Right cardiac atrium (tissue), 5 donors: ENCODE data around the gene XRCC1. TPM values are rescaled to one million over a fixed set of nuclear protein-coding genes. Genes with fewer than 3 reads are reported as not detected.
A peak's percentile ranks its signal among the peaks of the same experiment; 100 is the strongest.

Experiments
- ATAC-seq, 2 donors: fragments of 200-7000 bp; cut with Tn5 transposase; one replicate each; pipeline versions ENCODE4 v1.8.0 to v1.9.1; 2020; ENCODE audit warnings: moderate library complexity in 2 of 2, mild to moderate bottlenecking in 1 of 2
- DNase-seq, 3 donors: peaks; one replicate each; pipeline ENCODE4 v3.0.0-alpha.2; 2020
- H3K27ac ChIP-seq: one replicate; pipeline ENCODE4 v1.5.1; 2013; ENCODE audit warnings: mild to moderate bottlenecking, low read length, control low read depth, moderate library complexity
- H3K27me3 ChIP-seq: one replicate; pipeline ENCODE4 v1.6.1; 2013; ENCODE audit not compliant: control insufficient read depth, insufficient read depth
- H3K4me1 ChIP-seq: one replicate; pipeline ENCODE4 v1.6.1; 2013; ENCODE audit warnings: low read length; ENCODE audit not compliant: control insufficient read depth, insufficient read depth
- H3K4me3 ChIP-seq: one replicate; pipeline ENCODE4 v1.5.1; 2013; ENCODE audit warnings: low read length, control low read depth
- H3K9me3 ChIP-seq: one replicate; pipeline ENCODE4 v1.6.1; 2013; ENCODE audit warnings: low read length; ENCODE audit not compliant: control insufficient read depth
- WGBS: extraction: QIAGEN DNeasy Blood & Tissue Kit; methylation state at CpG from one replicate; pipeline ENCODE4 v1.1.7; 2013; 5-methylcytosine and 5-hydroxymethylcytosine counted together
- intact Hi-C, 4 donors: fragments of 100-400 bp; cut with DNase I; formaldehyde crosslinking; loops; one replicate each; pipeline versions ENCODE4 v1.11.0 to v1.14.0; 2022 to 2023
- polyA plus RNA-seq: library from polyadenylated mRNA; stranded (reverse); fragments of 200-250 nt; gene quantifications from one replicate; pipeline ENCODE4 v1.2.3, GENCODE V29; 2013
- total RNA-seq, 4 donors: library from RNA; stranded (reverse); fragmentation: NEBNext Ultra II Directional; extraction: Animal tissue kit (Norgen Biotek cat#: 25700); gene quantifications; one replicate each; pipeline ENCODE4 v1.2.1, GENCODE V29; 2021
- donor health status: healthy with polysubstance abuse.
- donor health status: DM: no; HTN: yes; CAD: no.
- donor health status: DM: no; HTN: no; CAD: no.
- donor health status: DM: no; HTN: yes; CAD: no; lungs with severe emphysema.
- donor health status: DM: yes; HTN: yes; CAD: no.

The XRCC1 gene
- total and polyA plus RNA-seq, 5 donors: 11.2 to 17.1 (median 14.7) TPM

- ATAC-seq: no peak
- WGBS: 94% methylated on average over 5 of the region's 5 CpGs
Measured at GRCh38 chr19:43511324-43511723, 64.0 kb downstream of the XRCC1 start.

DNA sequence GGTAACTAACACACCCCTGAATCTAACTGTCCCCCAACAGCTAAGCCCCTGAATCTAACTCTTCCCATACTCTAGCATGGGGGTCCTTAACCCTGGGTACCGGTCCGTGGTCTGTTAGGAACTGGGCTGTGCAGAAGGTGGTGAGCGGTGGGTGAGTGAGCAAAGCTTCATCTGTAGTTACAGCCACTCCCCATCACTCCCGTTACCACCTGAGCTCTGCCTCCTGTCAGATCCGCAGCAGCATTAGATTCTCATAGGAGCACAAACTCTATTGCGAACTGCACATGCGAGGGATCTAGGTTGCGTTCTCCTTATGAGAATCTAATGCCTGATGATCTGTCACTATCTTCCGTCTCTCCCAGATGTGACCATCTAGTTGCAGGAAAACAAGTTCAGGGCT is 64.6 kb downstream of the XRCC1 start:
- intact Hi-C loops: no loop called here

More at GRCh38 chr19:43511324-43511723, 64.0 kb downstream of the XRCC1 start:
- no peaks in the 10 kb centered on the region for H3K9me3 ChIP-seq
- DNase-seq: peak in 1 of 3 donors; percentile 7
- no peaks in the 10 kb centered on the region for H3K27me3 ChIP-seq
- H3K27ac ChIP-seq: no peak overlapping the region
- no peaks in the 10 kb centered on the region for H3K4me1 ChIP-seq
- intact Hi-C loops: no loop called here
- H3K4me3 ChIP-seq: no peak overlapping the region

GRCh38 chr19:43507880-43508279 is 67.4 kb downstream of the XRCC1 start:
- no peaks in the 10 kb centered on the region for H3K27me3 ChIP-seq
- no peaks in the 10 kb centered on the region for H3K9me3 ChIP-seq
- H3K4me1 ChIP-seq: peaks cover 3% of the 10 kb centered on the region
- no peak overlapping the region for H3K4me3 ChIP-seq
- no peak for ATAC-seq
- no peak for DNase-seq
- H3K27ac ChIP-seq: no peak overlapping the region
- 77% methylated on average over 2 of the region's 2 CpGs for WGBS
- intact Hi-C loops: no loop called here

More for the DNA sequence above, 64.6 kb downstream of the XRCC1 start:
- Histone ChIP-seq H3K4me3 (no peak overlapping the region), H3K9me3 (no peaks in the 10 kb centered on the region), H3K27me3 (no peaks in the 10 kb centered on the region), H3K4me1 (no peaks in the 10 kb centered on the region), H3K27ac (no peak overlapping the region)
- ATAC-seq (no peak), DNase-seq (no peak)
- 98% methylated on average over 9 of the region's 9 CpGs for WGBS

GRCh38 chr19:43506629-43507028 is 68.7 kb downstream of the XRCC1 start:
- no peak for DNase-seq
- Histone ChIP-seq H3K4me1 (peaks cover 3% of the 10 kb centered on the region), H3K9me3 (no peaks in the 10 kb centered on the region), H3K4me3 (no peak overlapping the region), H3K27me3 (no peaks in the 10 kb centered on the region), H3K27ac (no peak overlapping the region)
- whole genome bisulfite sequencing: 90% methylated on average over 5 of the region's 5 CpGs
- intact Hi-C loops: no loop called here
- no peak for ATAC-seq

GRCh38 chr19:43505941-43506340 is 69.4 kb downstream of the XRCC1 start:
- 93% methylated on average over 5 of the region's 5 CpGs for WGBS
- no peaks in the 10 kb centered on the region for H3K9me3 ChIP-seq
- DNase-seq (no peak), ATAC-seq (no peak)
- intact Hi-C loops: no loop called here
- H3K4me3 ChIP-seq: no peak overlapping the region
- no peak overlapping the region for H3K27ac ChIP-seq
- H3K4me1 ChIP-seq: peaks cover 3% of the 10 kb centered on the region
- H3K27me3 ChIP-seq: no peaks in the 10 kb centered on the region

GRCh38 chr19:43505186-43505456 is 70.2 kb downstream of the XRCC1 start:
- ATAC-seq: no peak
- Histone ChIP-seq H3K27me3 (no peaks in the 10 kb centered on the region), H3K27ac (no peak overlapping the region), H3K4me1 (peaks cover 3% of the 10 kb centered on the region), H3K9me3 (no peaks in the 10 kb centered on the region), H3K4me3 (no peak overlapping the region)
- intact Hi-C loops: no loop called here
- no peak for DNase-seq
- WGBS: 88% methylated on average over 3 of the region's 3 CpGs

GRCh38 chr19:43504426-43505185 is 70.7 kb downstream of the XRCC1 start, which contains the start of gene PHLDB3:
Gene PHLDB3, minus strand, starts transcription at chr19:43504746. Its CDS starts 628 bp downstream, at chr19:43504118.
- DNase-seq (peak; percentile 33 to 79 (median 68)), ATAC-seq (peak; percentile 49 to 56)
- Histone ChIP-seq H3K9me3 (no peaks in the 10 kb centered on the region), H3K4me1 (peaks cover 3% of the 10 kb centered on the region), H3K27me3 (no peaks in the 10 kb centered on the region), H3K4me3 (peak within 1 kb of the TSS; percentile 63), H3K27ac (peak within 1 kb of the TSS; percentile 91)
- intact Hi-C loops: loop anchor here in 2 of 4 donors (5.0 kb wide), 1 partner anchor 42 kb away; no protein-coding TSS in a partner anchor
- WGBS: 1% methylated on average over 42 of the region's 42 CpGs

DNA sequence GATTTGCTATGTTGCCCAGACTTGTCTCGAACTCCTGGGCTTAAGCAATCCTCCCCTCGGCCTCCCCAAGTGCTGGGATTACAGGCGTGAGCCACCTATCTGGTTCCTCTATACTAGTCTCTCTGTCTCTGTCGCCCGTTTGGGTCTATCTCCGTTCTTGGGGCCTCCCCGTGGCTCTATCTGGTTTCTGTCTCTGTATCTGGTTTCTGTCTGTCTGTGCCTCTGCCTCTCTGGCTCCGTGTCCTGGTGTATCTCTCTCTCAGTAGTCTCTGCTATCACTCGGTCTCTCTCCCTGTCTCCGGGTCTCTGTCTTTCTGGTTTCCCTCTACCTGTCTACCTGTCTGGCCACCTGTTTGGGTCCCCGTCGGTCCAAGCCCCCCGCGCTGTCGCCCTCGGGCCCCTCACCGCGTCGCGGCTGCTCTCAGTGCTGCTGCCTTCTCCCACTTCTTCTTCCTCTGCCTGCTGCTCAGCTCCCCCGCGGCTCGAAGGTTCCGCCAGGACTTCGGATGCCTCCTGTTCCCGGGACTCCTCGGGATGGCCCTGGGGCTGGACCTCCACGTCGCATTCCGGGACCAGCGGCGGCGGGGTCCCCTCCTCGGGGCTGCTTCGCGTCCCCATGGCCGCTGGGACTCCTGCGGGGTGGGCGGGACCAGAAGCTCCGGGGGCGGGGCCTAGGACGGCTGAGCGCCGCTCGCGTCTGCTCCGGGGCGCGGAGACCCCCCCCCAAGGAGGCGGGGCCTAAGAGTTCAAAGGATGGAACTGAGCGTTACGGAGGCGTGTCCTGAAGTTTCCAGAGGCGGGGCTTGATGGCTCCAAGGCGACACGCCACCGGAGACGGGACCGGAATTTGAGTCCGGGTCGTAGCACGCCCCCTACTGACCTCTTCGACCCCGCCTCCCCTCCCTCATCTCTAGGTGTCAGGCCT is 71.6 kb downstream of the XRCC1 start:
- WGBS: under 1% methylated on average over 64 of the region's 64 CpGs
- Histone ChIP-seq H3K4me3 (peak overlapping the region; percentile 63), H3K9me3 (no peaks in the 10 kb centered on the region), H3K4me1 (peaks cover 3% of the 10 kb centered on the region), H3K27me3 (no peaks in the 10 kb centered on the region), H3K27ac (peak overlapping the region; percentile 91)
- ATAC-seq (peak; percentile 99), DNase-seq (peak; percentile 99 to 100 (median 99))
- intact Hi-C loops: loop anchor here in 2 of 4 donors (5.0 kb wide), 1 partner anchor 41 kb away; no protein-coding TSS in a partner anchor

DNA sequence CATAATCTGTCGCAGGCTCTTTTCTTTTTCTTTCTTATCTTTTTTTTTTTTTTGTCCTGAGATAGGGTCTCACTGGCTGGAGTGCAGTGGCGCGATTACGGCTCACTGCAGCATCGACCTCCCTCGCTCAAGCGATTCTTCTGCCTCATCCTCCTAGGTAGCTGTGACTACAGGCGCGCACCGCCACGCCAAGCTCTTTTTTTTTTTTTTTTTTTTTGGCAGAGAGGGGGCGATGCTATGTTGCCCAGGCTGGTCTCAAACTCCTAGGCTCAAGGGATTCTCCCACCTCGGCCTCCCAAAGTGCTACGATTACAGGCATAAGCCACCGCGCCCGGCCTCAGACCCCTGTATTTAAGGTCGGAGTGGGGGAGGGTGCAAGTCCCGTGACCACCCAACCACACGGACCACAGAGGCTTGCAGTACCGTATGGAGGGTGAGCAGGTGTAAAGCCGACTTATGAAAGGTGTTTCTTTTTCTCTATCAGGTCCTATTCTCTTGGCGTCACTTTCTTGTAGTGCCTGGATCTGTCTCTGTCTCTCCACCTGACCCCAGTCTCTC is 72.8 kb downstream of the XRCC1 start:
- WGBS: 71% methylated on average over 23 of the region's 23 CpGs
- Histone ChIP-seq H3K9me3 (no peaks in the 10 kb centered on the region), H3K4me1 (peaks cover 3% of the 10 kb centered on the region), H3K27me3 (no peaks in the 10 kb centered on the region), H3K4me3 (no peak overlapping the region), H3K27ac (no peak overlapping the region)
- ATAC-seq (no peak), DNase-seq (no peak)
- intact Hi-C loops: loop anchor here in 2 of 4 donors (5.0 kb wide), 1 partner anchor 40 kb away; no protein-coding TSS in a partner anchor

DNA sequence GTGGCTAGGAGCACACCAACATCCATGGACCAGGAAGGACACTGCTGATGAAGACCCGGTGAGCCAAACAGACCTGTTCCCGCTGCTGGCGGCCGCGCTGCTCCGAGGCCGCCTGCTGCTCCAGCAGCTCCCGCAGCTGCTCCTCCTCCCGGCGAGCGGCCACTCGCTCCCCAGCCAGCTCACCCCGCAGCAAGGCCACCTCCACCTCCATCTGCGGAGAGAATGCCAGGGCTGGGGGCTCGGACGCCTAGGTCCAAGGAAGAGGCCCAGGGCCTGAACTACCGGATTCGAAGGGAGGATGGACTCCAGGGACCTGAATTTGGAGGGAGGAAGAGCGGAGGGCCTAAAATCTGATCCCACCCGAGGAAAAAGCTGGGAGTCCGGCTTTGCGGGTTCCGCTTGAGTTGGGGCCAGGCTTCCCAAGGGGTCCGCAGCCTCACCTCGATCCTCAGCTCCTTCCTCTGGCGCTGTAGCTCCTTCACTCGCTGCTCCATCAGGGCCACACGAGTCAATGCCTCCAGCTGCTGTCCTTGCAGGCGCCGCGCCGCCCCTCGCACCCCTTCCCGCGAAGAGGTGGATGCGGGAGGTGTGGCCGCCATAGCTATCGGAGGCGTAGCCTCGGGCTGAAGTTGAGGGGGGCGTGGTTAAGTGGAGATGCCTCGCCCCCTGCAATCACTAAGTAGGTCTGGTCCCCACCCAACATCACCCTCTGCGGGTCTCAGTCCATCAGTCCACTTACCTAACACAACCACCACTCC is 73.5 kb downstream of the XRCC1 start:
- DNase-seq: peak in 2 of 3 donors; percentile 26 to 69
- H3K4me3 ChIP-seq: no peak overlapping the region
- no peaks in the 10 kb centered on the region for H3K9me3 ChIP-seq
- H3K27me3 ChIP-seq: no peaks in the 10 kb centered on the region
- no peak overlapping the region for H3K27ac ChIP-seq
- no peak for ATAC-seq
- 68% methylated on average over 43 of the region's 43 CpGs for WGBS
- intact Hi-C loops: loop anchor here in 2 of 4 donors (5.0 kb wide), 1 partner anchor 40 kb away; no protein-coding TSS in a partner anchor
- peaks cover 3% of the 10 kb centered on the region for H3K4me1 ChIP-seq
